IMR-90 (cell line): ENCODE data around the gene IMPDH1. TPM values are rescaled to one million over a fixed set of nuclear protein-coding genes. Genes with fewer than 3 reads are reported as not detected.

Experiments
- ATAC-seq: fragments of 200-7000 bp; cut with Tn5 transposase; 2 replicates; pipeline ENCODE4 v1.9.1; 2020; ENCODE audit warnings: low read depth, mild to moderate bottlenecking, moderate library complexity
- BruUV-seq: library from RNA; stranded (reverse); fragments of 400-500 nt; replicated peaks from 2 replicates; lab custom pipeline; 2021; lab: Mats Ljungman, UMichigan
- CTCF ChIA-PET: fragments of 300-600 bp; formaldehyde crosslinking; extraction: SDS; loops from one replicate; lab custom pipeline; 2021; ENCODE audit warnings: antibody characterized with exemption; lab: Yijun Ruan, JAX
- POLR2A ChIA-PET: fragments of 300-600 bp; sonication (Branson Sonifier 250); formaldehyde crosslinking; loops from one replicate; lab custom pipeline; 2022; ENCODE audit warnings: antibody characterized with exemption; ENCODE audit not compliant: unreplicated experiment; lab: Charles Lee
- DNase-seq: peaks from one replicate; pipeline ENCODE4 v3.0.0; 2013
- H2AFZ ChIP-seq: replicated peaks from 2 replicates; pipeline ENCODE3; 2013; ENCODE audit warnings: low read length, mild to moderate bottlenecking; ENCODE audit not compliant: poor library complexity
- H2AK5ac ChIP-seq: 2 replicates; pipeline ENCODE4 v1.6.1; 2013; ENCODE audit warnings: low read depth, low read length, inconsistent platforms
- H2AK9ac ChIP-seq: replicated peaks from 2 replicates; pipeline ENCODE3; 2013; ENCODE audit warnings: mild to moderate bottlenecking, low read depth, low read length, moderate library complexity; ENCODE audit not compliant: poor library complexity
- H2BK120ac ChIP-seq: 2 replicates; pipeline ENCODE4 v1.6.1; 2013; ENCODE audit warnings: low read depth, low read length, inconsistent platforms
- H2BK15ac ChIP-seq: 3 replicates; pipeline ENCODE4 v1.6.1; 2013; ENCODE audit warnings: low read depth, low read length, inconsistent platforms
- H2BK20ac ChIP-seq: 2 replicates; pipeline ENCODE4 v1.6.1; 2013; ENCODE audit warnings: low read depth, mild to moderate bottlenecking, inconsistent platforms, low read length, moderate library complexity
- H2BK5ac ChIP-seq: 2 replicates; pipeline ENCODE4 v1.6.1; 2013; ENCODE audit warnings: mild to moderate bottlenecking, low read depth, low read length, inconsistent platforms; ENCODE audit not compliant: poor library complexity, severe bottlenecking
- H3K14ac ChIP-seq: replicated peaks from 2 replicates; pipeline ENCODE4 v1.6.1; 2013; ENCODE audit warnings: low read depth, low read length, inconsistent platforms
- H3K18ac ChIP-seq: 2 replicates; pipeline ENCODE4 v1.6.1; 2013; ENCODE audit warnings: low read depth, low read length, control low read depth
- H3K23ac ChIP-seq: 2 replicates; pipeline ENCODE4 v1.6.1; 2013; ENCODE audit warnings: low read depth, low read length, inconsistent platforms
- H3K27ac ChIP-seq: 2 replicates; pipeline ENCODE4 v1.5.1; 2013; ENCODE audit warnings: mild to moderate bottlenecking, control low read depth, low read length; ENCODE audit not compliant: insufficient read depth
- H3K27me3 ChIP-seq: 2 replicates; pipeline ENCODE4 v1.6.1; 2013; ENCODE audit warnings: low read length; ENCODE audit not compliant: control insufficient read depth, insufficient read depth
- H3K36me3 ChIP-seq: 2 replicates; pipeline ENCODE4 v1.6.1; 2013; ENCODE audit warnings: low read length, mixed read lengths; ENCODE audit not compliant: control insufficient read depth, insufficient read depth
- H3K4ac ChIP-seq: 2 replicates; pipeline ENCODE4 v1.6.1; 2013; ENCODE audit warnings: low read depth, low read length, inconsistent platforms
- H3K4me1 ChIP-seq: 2 replicates; pipeline ENCODE4 v1.6.1; 2013; ENCODE audit warnings: low read length, mixed read lengths; ENCODE audit not compliant: control insufficient read depth, insufficient read depth
- H3K4me2 ChIP-seq: 2 replicates; pipeline ENCODE4 v1.6.1; 2013; ENCODE audit warnings: low read depth, mild to moderate bottlenecking, control low read depth, low read length, moderate library complexity
- H3K4me3 ChIP-seq: 2 replicates; pipeline ENCODE4 v1.5.1; 2013; ENCODE audit warnings: low read depth, mild to moderate bottlenecking, control low read depth, low read length, moderate library complexity; ENCODE audit not compliant: insufficient read depth
- H3K56ac ChIP-seq: 2 replicates; pipeline ENCODE4 v1.6.1; 2013; ENCODE audit warnings: low read length, inconsistent platforms; ENCODE audit not compliant: insufficient read depth; ENCODE audit errors: extremely low read depth
- H3K79me1 ChIP-seq, 2 experiments: 2 replicates each; pipeline ENCODE4 v1.6.1; 2013; ENCODE audit warnings: low read length in 2 of 2, inconsistent platforms in 1 of 2, low read depth in 1 of 2
- H3K9ac ChIP-seq: 2 replicates; pipeline ENCODE4 v1.6.1; 2013; ENCODE audit warnings: low read depth, low read length, control low read depth
- H3K9me1 ChIP-seq: 2 replicates; pipeline ENCODE4 v1.6.1; 2013; ENCODE audit warnings: low read length, inconsistent platforms; ENCODE audit not compliant: insufficient read depth
- H3K9me3 ChIP-seq: 2 replicates; pipeline ENCODE4 v1.6.1; 2013; ENCODE audit warnings: low read length; ENCODE audit not compliant: control insufficient read depth, insufficient read depth
- H4K20me1 ChIP-seq: 2 replicates; pipeline ENCODE4 v1.6.1; 2013; ENCODE audit warnings: low read length, inconsistent platforms; ENCODE audit not compliant: insufficient read depth
- H4K5ac ChIP-seq: 2 replicates; pipeline ENCODE4 v1.6.1; 2013; ENCODE audit warnings: mild to moderate bottlenecking, low read depth, low read length, control low read depth
- H4K8ac ChIP-seq, 2 experiments: 2 replicates each; pipeline ENCODE4 v1.6.1; 2013; ENCODE audit warnings: low read depth in 2 of 2, low read length in 2 of 2, control low read depth in 1 of 2, inconsistent platforms in 1 of 2
- H4K91ac ChIP-seq: 2 replicates; pipeline ENCODE4 v1.6.1; 2013; ENCODE audit warnings: low read depth, low read length, inconsistent platforms; ENCODE audit not compliant: insufficient read depth
- CEBPB ChIP-seq: IDR thresholded peaks from 2 replicates; pipeline ENCODE4 v1.6.1; 2012; ENCODE audit warnings: low read depth, low read length, improper control_type of control experiment
- CHD1 ChIP-seq: IDR thresholded peaks from 2 replicates; pipeline ENCODE4 v1.6.1; 2012; ENCODE audit warnings: low read depth, low read length, improper control_type of control experiment
- CTCF ChIP-seq: conservative IDR thresholded peaks from 2 replicates; pipeline ENCODE4 v1.5.1; 2012; ENCODE audit warnings: mild to moderate bottlenecking, low read depth, low read length, improper control_type of control experiment
- MAFK ChIP-seq: IDR thresholded peaks from 2 replicates; pipeline ENCODE4 v1.6.1; 2012; ENCODE audit warnings: low read depth, low read length, improper control_type of control experiment
- MAZ ChIP-seq: IDR thresholded peaks from 2 replicates; pipeline ENCODE4 v1.6.1; 2012; ENCODE audit warnings: low read depth, mild to moderate bottlenecking, low read length, improper control_type of control experiment, moderate library complexity, borderline replicate concordance
- NFE2L2 ChIP-seq: fragments of 150-350 bp; IDR thresholded peaks from 2 replicates; pipeline ENCODE4 v1.6.1; 2016; ENCODE audit warnings: low read depth, mild to moderate bottlenecking, low read length
- POLR2A ChIP-seq: IDR thresholded peaks from 2 replicates; pipeline ENCODE4 v1.6.1; 2012; ENCODE audit warnings: mild to moderate bottlenecking, low read depth, low read length
- RAD21 ChIP-seq: IDR thresholded peaks from 2 replicates; pipeline ENCODE4 v1.6.1; 2012; ENCODE audit warnings: low read length, improper control_type of control experiment
- RCOR1 ChIP-seq: IDR thresholded peaks from 2 replicates; pipeline ENCODE4 v1.6.1; 2012; ENCODE audit warnings: mild to moderate bottlenecking, low read length, improper control_type of control experiment; ENCODE audit not compliant: insufficient replicate concordance
- RFX5 ChIP-seq: IDR thresholded peaks from 2 replicates; pipeline ENCODE4 v1.8.0; 2012; ENCODE audit warnings: low read depth, mild to moderate bottlenecking, low read length, moderate library complexity
- SMC3 ChIP-seq: fragments of 150-350 bp; IDR thresholded peaks from 2 replicates; pipeline ENCODE4 v1.6.1; 2016; ENCODE audit warnings: low read depth, mild to moderate bottlenecking, antibody characterized with exemption, low read length, moderate library complexity
- WGBS, 2 experiments: methylation state at CpG; one replicate each; pipeline versions ENCODE4 v1.1.5 to v1.1.7; 2013; ENCODE audit warnings: missing lambda C conversion rate in 2 of 2; ENCODE audit not compliant: insufficient read length in 1 of 2; ENCODE audit errors: extremely low coverage in 2 of 2; 5-methylcytosine and 5-hydroxymethylcytosine counted together
- dilution Hi-C: fragments of 300-500 bp; cut with HindIII; formaldehyde crosslinking; loops from one replicate; pipeline ENCODE4 v1.14.3; 2018; ENCODE audit warnings: low sequenced_read_pairs; ENCODE audit not compliant: unreplicated experiment
- in situ Hi-C: fragments of 300-500 bp; cut with MboI; formaldehyde crosslinking; loops from 3 replicates; pipeline ENCODE4 v1.14.3; 2019; ENCODE audit warnings: low sequenced_read_pairs, inconsistent platforms, mixed read lengths
- intact Hi-C: fragments of 100-400 bp; cut with micrococcal nuclease; formaldehyde crosslinking; loops from 2 replicates; pipeline ENCODE4 v1.10.0; 2022
- polyA plus RNA-seq, 3 experiments: library from polyadenylated mRNA; depleted of rRNA; stranded (reverse); fragments of >200 nt; gene quantifications; 2 replicates each; pipeline ENCODE4 v1.2.3, GENCODE V29; 2012; ENCODE audit warnings: low replicate concordance in 1 of 3
- total RNA-seq: library from RNA; depleted of rRNA; stranded (reverse); fragments of >200 nt; gene quantifications from 2 replicates; pipeline ENCODE4 v1.2.3, GENCODE V29; 2012

IMPDH1 gene
- total and polyA plus RNA-seq, 2 of the 4 experiments (the other 2 are of a cell fraction) = 49.5 to 69.3 TPM

- WGBS, 2 experiments = no CpG with 5 or more reads among the region's 5 CpGs
- no peak overlapping the region for H2AFZ ChIP-seq
- no peak overlapping the region for H3K23ac ChIP-seq
- H3K4ac ChIP-seq = no peak overlapping the region
- in situ Hi-C loops = loop anchor here (25.0 kb wide), 1 partner anchor 428 kb away; no protein-coding TSS in a partner anchor
- H3K4me1 ChIP-seq = peaks cover 11% of the 10 kb centered on the region
- H3K9me3 ChIP-seq = no peaks in the 10 kb centered on the region
- no peak overlapping the region for H4K91ac ChIP-seq
- H3K4me2 ChIP-seq = no peak overlapping the region
- no peak overlapping the region for H3K4me3 ChIP-seq
- H2AK5ac ChIP-seq = no peak overlapping the region
- H3K36me3 ChIP-seq = peaks cover 10% of the 10 kb centered on the region
- dilution Hi-C loops = no loop called here
- peaks cover 24% of the 10 kb centered on the region for H4K20me1 ChIP-seq
- ATAC-seq = peak; percentile 57
- peaks cover 14 to 41% of the 10 kb centered on the region in 2 experiments; a peak in 3 of 4 replicates for H3K79me1 ChIP-seq
- no TSS peak for BruUV-seq
- no peak overlapping the region for H3K56ac ChIP-seq
- H3K27ac ChIP-seq = no peak overlapping the region
- CTCF ChIA-PET = interaction anchor here (0.6 to 4.2 kb wide), 4 partner anchors 11 to 60 kb away, joined by 3 to 71 read pairs (median 3); no protein-coding TSS in a partner anchor
- no peak overlapping the region for H4K8ac ChIP-seq
- 0 out of 2 replicates have a peak, but pooled peaks cover 6% of the 10 kb centered on the region for H3K9me1 ChIP-seq
- H2BK20ac ChIP-seq = no peak overlapping the region
- no peak overlapping the region for H3K9ac ChIP-seq
- no peaks in the 10 kb centered on the region for H3K27me3 ChIP-seq
- intact Hi-C loops = loop anchor here (1.0 kb wide), 2 partner anchors 32 to 61 kb away; no protein-coding TSS in a partner anchor
- POLR2A ChIA-PET = no interaction called here
- no peak overlapping the region for H3K18ac ChIP-seq
- H2BK15ac ChIP-seq = no peak overlapping the region
- no peak overlapping the region for H2BK120ac ChIP-seq
- TF ChIP-seq RFX5 = no peak
- no peak for TF ChIP-seq RCOR1
- peak; percentile 76 for TF ChIP-seq SMC3
- peak; percentile 76 for TF ChIP-seq CTCF
- peak; percentile 71 for TF ChIP-seq RAD21
- no peak for TF ChIP-seq POLR2A
- TF ChIP-seq MAZ = no peak
- TF ChIP-seq NFE2L2 = no peak
- TF ChIP-seq MAFK = no peak
- no peak for TF ChIP-seq CEBPB
- no peak for TF ChIP-seq CHD1
- no peak overlapping the region for H4K5ac ChIP-seq
- peak; percentile 75 for DNase-seq
- no peak overlapping the region for H2BK5ac ChIP-seq
- no peak overlapping the region for H2AK9ac ChIP-seq
- H3K14ac ChIP-seq = no peak overlapping the region
Measured at GRCh38 chr7:128459394-128459878, 49.7 kb upstream of the IMPDH1 start.
